Heart right ventricle (tissue), 16 donors: ENCODE measurements around the gene CDK11B. TPM values are rescaled to one million over a fixed set of nuclear protein-coding genes. Genes with fewer than 3 reads are reported as not detected.

Source experiments
- ATAC-seq, 8 donors: fragments of 200-7000 bp; cut with Tn5 transposase; one replicate each; pipeline ENCODE4 v1.9.1; 2020; ENCODE audit warnings: mild to moderate bottlenecking in 8 of 8, moderate library complexity in 8 of 8, moderate number of reproducible peaks in 1 of 8
- DNase-seq, 2 donors: peaks; one replicate each; pipeline ENCODE4 v3.0.0-alpha.2; 2020
- H3K27ac ChIP-seq, 10 donors: fragments of 200-600 bp; sonication (generic) in 2 of 10; one replicate each; pipeline versions ENCODE4 v1.5.0 to v1.8.0; 2020 to 2022; ENCODE audit warnings: mild to moderate bottlenecking in 3 of 10
- H3K27me3 ChIP-seq, 7 donors: fragments of 200-600 bp; one replicate each; pipeline ENCODE4 v1.8.0; 2021 to 2022; ENCODE audit warnings: mild to moderate bottlenecking in 2 of 7
- H3K36me3 ChIP-seq, 9 donors: fragments of 200-600 bp; sonication (generic) in 1 of 9; one replicate each; pipeline versions ENCODE4 v1.5.0 to v1.8.0; 2020 to 2022; ENCODE audit warnings: mild to moderate bottlenecking in 2 of 9
- H3K4me1 ChIP-seq, 9 donors: fragments of 200-600 bp; sonication (generic) in 1 of 9; one replicate each; pipeline versions ENCODE4 v1.5.0 to v1.8.0; 2020 to 2022; ENCODE audit warnings: mild to moderate bottlenecking in 4 of 9
- H3K4me3 ChIP-seq, 10 donors: fragments of 200-600 bp; sonication (generic) in 2 of 10; one replicate each; pipeline versions ENCODE4 v1.5.0 to v1.8.0; 2020 to 2022; ENCODE audit warnings: mild to moderate bottlenecking in 7 of 10, moderate library complexity in 2 of 10
- H3K9me3 ChIP-seq, 11 donors: fragments of 200-600 bp in 10 of 11; sonication (generic) in 2 of 11; one replicate each; pipeline versions ENCODE4 v1.5.0 to v1.8.0; 2013 to 2022; ENCODE audit warnings: mild to moderate bottlenecking in 2 of 11, control low read depth in 1 of 11, moderate library complexity in 1 of 11
- whole genome bisulfite sequencing, 2 donors: extraction: QIAGEN DNeasy Blood & Tissue Kit; methylation state at CpG; one replicate each; pipeline ENCODE4 v1.1.7; 2013; ENCODE audit warnings: inconsistent platforms in 1 of 2; 5-methylcytosine and 5-hydroxymethylcytosine counted together
- intact Hi-C, 10 donors: fragments of 100-400 bp; cut with DNase I; formaldehyde crosslinking; loops; one replicate each; pipeline versions ENCODE4 v1.11.1 to v1.14.2; 2022
- polyA plus RNA-seq, 2 donors: library from polyadenylated mRNA; stranded (reverse); fragments of 200-250 nt; gene quantifications; one replicate each; pipeline ENCODE4 v1.2.3, GENCODE V29; 2013
- total RNA-seq, 10 donors: library from RNA; stranded (reverse); fragmentation: NEBNext Ultra II Directional in 3 of 10; extraction: Animal tissue kit (Norgen Biotek cat#: 25700) in 3 of 10; gene quantifications; one replicate each; pipeline versions ENCODE4 v1.2.1 to v1.2.4, GENCODE V29; 2021 to 2023
- TF ChIP-seq, protein P1 (sequence below), 9 donors: fragments of 200-600 bp; sonication (generic) in 2 of 9; IDR thresholded peaks; one replicate each; pipeline versions ENCODE4 v1.5.0 to v1.8.0; 2021 to 2022; ENCODE audit warnings: antibody characterized with exemption in 9 of 9, mild to moderate bottlenecking in 5 of 9, moderate library complexity in 1 of 9
- donor health status: Arrhythmogenic right ventricular cardiomyopathy.
- donor health status: ischemic (EF 13 %, LVEDD 7.1; RV severe dilation, severe dysfunction).
- donor health status: healthy with polysubstance abuse.
- donor health status: DM: no; HTN: yes; CAD: no.
- donor health status: DM: no; HTN: no; CAD: no.
- donor health status: ischemic (EF 25% LVEDD 6.9; RV normal size, moderate dysfunction).
- donor health status: ischemic (EF 25% LVEDD 5.7; RV mildly dilated, moderate dysfunction).
- donor health status: healthy.
- donor health status: DM: yes; HTN: yes; CAD: no.
- donor health status: Ischemic cardiomyopathy.
- donor health status: ischemic (EF 35%, LVEDD 5.7; RV mildly dilated, moderate dysfunction).
- donor health status: nonischemic (EF 11% LVEDD 7.7; RV severe dilation, severe dysfunction).
- donor health status: DM: yes; HTN: yes; CAD: no.
- donor health status: PGD.
- donor health status: ischemic (EF 29% LVEDD 5.4; RV normal size, mild dysfunction).
- donor health status: nonischemic (EF 23%, LVEDD 6.1; RV moderate dilation, normal function).

CDK11B gene
- total and polyA plus RNA-seq, 12 donors, result 20.9 to 34.1 (median 24.2) TPM

DNA sequence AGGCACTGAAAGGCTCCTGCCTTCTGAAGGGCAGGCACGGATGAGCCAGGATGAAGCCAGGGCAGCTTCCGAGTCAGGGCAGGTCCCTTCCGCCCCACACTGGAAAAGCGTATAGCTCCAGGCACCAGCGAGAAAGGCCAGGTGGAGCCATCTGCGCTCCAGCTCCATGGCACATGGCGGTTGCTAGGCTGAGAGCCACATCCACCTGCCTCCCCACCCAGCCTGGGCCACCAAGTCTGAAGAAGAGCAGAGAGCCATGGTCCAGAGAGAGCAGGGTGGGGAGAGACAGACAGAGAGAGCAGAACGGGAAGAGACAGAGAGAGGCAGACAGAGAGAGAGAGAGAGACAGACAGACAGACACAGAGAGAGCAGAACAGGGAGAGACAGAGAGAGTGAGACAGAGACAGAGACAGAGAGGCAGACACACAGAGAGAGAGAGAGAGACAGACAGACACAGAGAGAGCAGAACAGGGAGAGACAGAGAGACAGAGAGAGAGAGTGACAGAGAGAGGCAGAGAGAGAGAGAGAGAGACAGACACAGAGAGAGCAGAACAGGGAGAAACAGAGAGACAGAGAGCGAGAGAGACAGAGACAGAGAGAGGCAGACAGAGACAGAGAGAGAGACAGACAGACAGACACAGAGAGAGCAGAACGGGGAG, 64.1 kb downstream of the CDK11B start:
- Histone ChIP-seq H3K27ac (no peak overlapping the region), H3K4me1 (peaks cover 0 to 22% (median 7%) of the 10 kb centered on the region in 9 donors), H3K27me3 (peaks cover 11 to 39% (median 26%) of the 10 kb centered on the region in 7 donors), H3K4me3 (no peak overlapping the region), H3K36me3 (no peaks in the 10 kb centered on the region), H3K9me3 (no peaks in the 10 kb centered on the region)
- intact Hi-C loops, result no loop called here
- DNase-seq, result no peak
- TF ChIP-seq, protein P1, sequence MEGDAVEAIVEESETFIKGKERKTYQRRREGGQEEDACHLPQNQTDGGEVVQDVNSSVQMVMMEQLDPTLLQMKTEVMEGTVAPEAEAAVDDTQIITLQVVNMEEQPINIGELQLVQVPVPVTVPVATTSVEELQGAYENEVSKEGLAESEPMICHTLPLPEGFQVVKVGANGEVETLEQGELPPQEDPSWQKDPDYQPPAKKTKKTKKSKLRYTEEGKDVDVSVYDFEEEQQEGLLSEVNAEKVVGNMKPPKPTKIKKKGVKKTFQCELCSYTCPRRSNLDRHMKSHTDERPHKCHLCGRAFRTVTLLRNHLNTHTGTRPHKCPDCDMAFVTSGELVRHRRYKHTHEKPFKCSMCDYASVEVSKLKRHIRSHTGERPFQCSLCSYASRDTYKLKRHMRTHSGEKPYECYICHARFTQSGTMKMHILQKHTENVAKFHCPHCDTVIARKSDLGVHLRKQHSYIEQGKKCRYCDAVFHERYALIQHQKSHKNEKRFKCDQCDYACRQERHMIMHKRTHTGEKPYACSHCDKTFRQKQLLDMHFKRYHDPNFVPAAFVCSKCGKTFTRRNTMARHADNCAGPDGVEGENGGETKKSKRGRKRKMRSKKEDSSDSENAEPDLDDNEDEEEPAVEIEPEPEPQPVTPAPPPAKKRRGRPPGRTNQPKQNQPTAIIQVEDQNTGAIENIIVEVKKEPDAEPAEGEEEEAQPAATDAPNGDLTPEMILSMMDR (IDR thresholded peaks at IDR 0.05), result no peak
- no peak for ATAC-seq
- WGBS, 2 donors, result 59 to 65% methylated on average over 10 of the region's 10 CpGs

DNA sequence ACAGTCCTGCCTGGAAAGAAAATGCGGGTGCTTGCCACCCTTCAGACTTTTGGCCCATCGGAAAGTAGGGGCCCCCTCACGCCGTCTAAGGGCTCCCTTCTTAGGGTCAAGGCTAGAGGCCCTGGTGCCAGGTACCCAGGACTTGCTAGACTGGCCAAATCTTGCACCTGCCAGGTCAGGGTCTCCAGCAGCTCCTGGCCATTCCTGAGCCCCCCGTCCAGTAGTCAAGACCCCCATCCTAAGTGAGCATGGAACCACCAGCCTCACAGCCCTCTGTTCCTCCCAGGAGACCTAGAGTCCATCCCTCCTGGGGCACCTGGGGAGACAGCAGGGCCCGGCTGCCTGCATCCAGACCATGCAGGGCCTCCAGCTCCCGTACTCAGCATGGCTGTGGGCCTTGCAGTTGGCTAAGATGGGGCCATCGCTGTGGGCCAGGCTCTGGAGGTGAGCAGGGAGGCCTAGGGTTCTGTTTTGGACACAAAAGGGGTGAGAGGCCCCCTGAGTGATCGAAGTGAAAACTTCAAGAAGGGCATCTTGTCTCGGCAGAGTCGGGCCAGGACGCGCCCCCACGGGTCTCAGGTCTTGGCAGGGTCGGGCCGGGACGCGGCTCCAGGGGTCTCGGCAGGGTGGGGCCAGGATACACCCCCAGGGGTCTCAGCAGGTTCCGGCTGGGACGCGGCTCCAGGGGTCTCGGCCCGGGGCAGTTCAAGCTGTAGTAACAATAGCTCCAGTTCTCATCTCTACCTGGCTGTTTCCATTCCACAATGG, 64.8 kb downstream of the CDK11B start:
- TF ChIP-seq, protein P1 (IDR thresholded peaks at IDR 0.05), result no peak

DNA sequence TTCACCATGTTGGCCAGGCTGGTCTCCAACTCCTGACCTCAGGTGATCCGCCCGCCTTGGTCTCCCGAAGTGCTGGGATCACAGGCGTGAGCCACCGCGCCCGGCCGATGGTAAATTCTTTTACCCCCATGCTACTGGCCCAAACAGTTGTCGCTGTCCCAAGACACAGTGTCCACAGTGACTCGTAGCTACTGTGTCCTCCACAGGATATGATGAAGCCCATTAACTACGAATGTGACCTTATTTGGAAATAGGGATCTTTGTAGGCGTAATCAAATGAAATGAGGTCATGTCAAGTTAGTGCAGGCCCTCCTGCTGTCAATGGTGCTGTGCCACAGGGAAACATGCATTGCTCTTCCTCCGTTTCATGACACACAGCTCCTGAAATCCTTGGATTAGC, 67.4 kb downstream of the CDK11B start:
- no peak for ATAC-seq
- H3K4me3 ChIP-seq, result no peak overlapping the region
- DNase-seq, result no peak
- TF ChIP-seq, protein P1 (IDR thresholded peaks at IDR 0.05), result no peak
- H3K4me1 ChIP-seq, result no peaks in the 10 kb centered on the region
- 84 to 89% methylated on average over 12 to 13 of the region's 13 CpGs for WGBS, 2 donors
- H3K9me3 ChIP-seq, result no peaks in the 10 kb centered on the region
- intact Hi-C loops, result no loop called here
- H3K27ac ChIP-seq, result no peak overlapping the region
- H3K27me3 ChIP-seq, result peaks cover 0 to 36% (median 12%) of the 10 kb centered on the region in 7 donors
- no peaks in the 10 kb centered on the region for H3K36me3 ChIP-seq

More for the DNA sequence above, 64.8 kb downstream of the CDK11B start:
- Histone ChIP-seq H3K4me3 (no peak overlapping the region), H3K36me3 (no peaks in the 10 kb centered on the region), H3K27ac (no peak overlapping the region), H3K27me3 (peaks cover 7 to 40% (median 24%) of the 10 kb centered on the region in 7 donors), H3K9me3 (no peaks in the 10 kb centered on the region), H3K4me1 (peaks cover 0 to 18% (median 7%) of the 10 kb centered on the region in 9 donors)
- ATAC-seq, result no peak
- 79 to 84% methylated on average over 24 of the region's 24 CpGs for WGBS, 2 donors
- no peak for DNase-seq
- intact Hi-C loops, result no loop called here

Other genes starting within 250 kb of the CDK11B start
- 1 to 10 TPM in 7 of 10 donors, under 1 TPM in 3; 0.37 to 2.5 (median 1.8) TPM for gene ANKRD65, start 237.7 kb downstream of the CDK11B start, total RNA-seq
- gene ANKRD65, start 237.7 kb downstream of the CDK11B start, polyA plus RNA-seq, result 1 to 10 TPM; 1.2 to 3.1 TPM
- 10 to 100 TPM; 10.8 to 52.8 (median 14.1) TPM for gene VWA1, start 223.3 kb downstream of the CDK11B start, total RNA-seq
- gene VWA1, start 223.3 kb downstream of the CDK11B start, polyA plus RNA-seq, result 10 to 100 TPM; 13.9 to 27.5 TPM
- gene ATAD3C, start 209.3 kb downstream of the CDK11B start, total RNA-seq, result 1 to 10 TPM in 5 of 10 donors, under 1 TPM in 5; 0.11 to 2.2 (median 1.2) TPM
- gene ATAD3C, start 209.3 kb downstream of the CDK11B start, polyA plus RNA-seq, result under 1 TPM; 0.49 to 0.66 TPM
- gene ATAD3B, start 187.2 kb downstream of the CDK11B start, total RNA-seq, result 1 to 10 TPM; 5.3 to 9.9 (median 6.6) TPM
- gene ATAD3B, start 187.2 kb downstream of the CDK11B start, polyA plus RNA-seq, result 10 to 100 TPM; 12.5 to 33.3 TPM
- 10 to 100 TPM; 13.2 to 27.9 (median 15.6) TPM for gene ATAD3A, start 146.8 kb downstream of the CDK11B start, total RNA-seq
- gene ATAD3A, start 146.8 kb downstream of the CDK11B start, polyA plus RNA-seq, result 10 to 100 TPM; 24.7 to 39.4 TPM
- gene TMEM240, start 118.4 kb downstream of the CDK11B start, total RNA-seq, result 1 to 10 TPM; 3.2 to 6.2 (median 3.7) TPM
- 10 to 100 TPM in 1 of 2 donors, 1 to 10 TPM in 1; 3.5 to 12.1 TPM for gene TMEM240, start 118.4 kb downstream of the CDK11B start, polyA plus RNA-seq
- 100 to 1,000 TPM in 4 of 10 donors, 10 to 100 TPM in 6; 73.8 to 138 (median 77.9) TPM for gene SSU72, start 84.1 kb downstream of the CDK11B start, total RNA-seq
- 100 to 1,000 TPM in 1 of 2 donors, 10 to 100 TPM in 1; 96.3 to 122 TPM for gene SSU72, start 84.1 kb downstream of the CDK11B start, polyA plus RNA-seq
- 1 to 10 TPM in 8 of 10 donors, under 1 TPM in 2; 0.66 to 5.9 (median 2.3) TPM for gene FNDC10, start 58.9 kb downstream of the CDK11B start, total RNA-seq
- 1 to 10 TPM; 1.1 to 3.8 TPM for gene FNDC10, start 58.9 kb downstream of the CDK11B start, polyA plus RNA-seq
- gene MIB2, start 43.5 kb downstream of the CDK11B start, total RNA-seq, result 100 to 1,000 TPM in 1 of 10 donors, 10 to 100 TPM in 9; 53.6 to 110 (median 74.7) TPM
- 100 to 1,000 TPM in 1 of 2 donors, 10 to 100 TPM in 1; 56.0 to 248 TPM for gene MIB2, start 43.5 kb downstream of the CDK11B start, polyA plus RNA-seq
- gene MMP23B, start 26.8 kb downstream of the CDK11B start, total RNA-seq, result 10 to 100 TPM; 21.5 to 87.0 (median 63.1) TPM
- 100 to 1,000 TPM in 1 of 2 donors, 10 to 100 TPM in 1; 14.2 to 113 TPM for gene MMP23B, start 26.8 kb downstream of the CDK11B start, polyA plus RNA-seq
- gene SLC35E2B, start 33.8 kb upstream of the CDK11B start, total RNA-seq, result 10 to 100 TPM; 12.3 to 30.7 (median 17.0) TPM
- gene SLC35E2B, start 33.8 kb upstream of the CDK11B start, polyA plus RNA-seq, result 10 to 100 TPM in 1 of 2 donors, 1 to 10 TPM in 1; 8.4 to 21.1 TPM
- gene CDK11A, start 65.4 kb upstream of the CDK11B start, total RNA-seq, result 10 to 100 TPM; 11.6 to 26.3 (median 15.3) TPM
- 10 to 100 TPM; 13.0 to 88.3 TPM for gene CDK11A, start 65.4 kb upstream of the CDK11B start, polyA plus RNA-seq
- gene NADK, start 119.5 kb upstream of the CDK11B start, total RNA-seq, result 10 to 100 TPM; 15.2 to 40.2 (median 21.9) TPM
- 10 to 100 TPM; 26.2 to 37.5 TPM for gene NADK, start 119.5 kb upstream of the CDK11B start, polyA plus RNA-seq
- gene GNB1, start 232.1 kb upstream of the CDK11B start, total RNA-seq, result 100 to 1,000 TPM; 139 to 228 (median 174) TPM
- gene GNB1, start 232.1 kb upstream of the CDK11B start, polyA plus RNA-seq, result 100 to 1,000 TPM in 1 of 2 donors, 10 to 100 TPM in 1; 64.9 to 109 TPM